NOMO-1 treated with dmso at 0.1 percent for 144 hours (cell line): ENCODE measurements around the gene PIK3CD.
"Not testable (repeated sequence)": the region's sequence is repeated elsewhere in the genome, so short reads cannot be mapped to it uniquely, and the experiment has no call there.

ENCODE experiments used
- DNase-seq: peaks from one replicate; lab custom pipeline; 2025; ENCODE audit not compliant: unreplicated experiment; lab: John Stamatoyannopoulos, UW

Gene PIK3CD

GRCh38 chr1:9618909-9619679, 32.4 kb upstream of the PIK3CD start:
- no peak for DNase-seq

DNA sequence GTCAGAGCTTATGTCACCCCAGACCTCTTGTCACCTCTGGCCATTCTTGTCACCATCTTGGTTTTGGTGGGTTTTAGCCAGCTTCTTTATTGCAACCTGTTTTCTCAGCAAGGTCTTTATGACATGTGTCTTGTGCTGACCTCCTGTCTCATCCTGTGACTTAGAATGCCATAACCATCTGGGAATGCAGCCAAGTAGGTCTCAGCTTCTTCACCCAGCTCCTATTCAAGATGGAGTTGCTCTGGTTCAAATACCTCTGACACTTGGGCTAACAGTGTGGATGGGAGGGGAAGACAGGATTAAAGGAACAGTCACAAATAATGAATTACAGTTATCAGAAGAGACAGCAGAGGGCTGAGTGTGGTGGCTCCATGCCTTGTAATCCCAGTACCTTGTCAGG, 30.5 kb upstream of the PIK3CD start:
- no peak for DNase-seq

GRCh38 chr1:9624081-9624480, 27.4 kb upstream of the PIK3CD start:
- no peak for DNase-seq

DNA sequence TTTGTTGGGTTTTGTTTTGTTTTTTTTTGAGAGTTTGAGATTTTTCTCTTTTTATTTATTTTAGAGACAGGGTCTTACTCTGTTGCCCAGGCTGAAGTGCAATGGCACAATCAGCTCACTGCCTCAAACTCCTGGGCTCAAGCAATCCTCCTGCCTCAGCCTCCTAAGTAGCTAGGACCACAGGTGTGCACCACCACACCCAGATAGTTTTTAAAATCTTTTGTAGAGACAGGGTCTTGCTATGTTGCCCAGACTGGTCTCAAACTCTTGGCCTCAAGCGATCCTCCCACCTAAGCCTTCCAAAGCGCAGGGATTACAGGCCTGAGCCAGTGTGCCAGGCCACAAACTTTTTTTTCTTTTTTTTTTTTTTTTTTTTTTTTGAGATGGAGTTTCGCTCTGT, 26.5 kb upstream of the PIK3CD start:
- not testable (repeated sequence) for DNase-seq

DNA sequence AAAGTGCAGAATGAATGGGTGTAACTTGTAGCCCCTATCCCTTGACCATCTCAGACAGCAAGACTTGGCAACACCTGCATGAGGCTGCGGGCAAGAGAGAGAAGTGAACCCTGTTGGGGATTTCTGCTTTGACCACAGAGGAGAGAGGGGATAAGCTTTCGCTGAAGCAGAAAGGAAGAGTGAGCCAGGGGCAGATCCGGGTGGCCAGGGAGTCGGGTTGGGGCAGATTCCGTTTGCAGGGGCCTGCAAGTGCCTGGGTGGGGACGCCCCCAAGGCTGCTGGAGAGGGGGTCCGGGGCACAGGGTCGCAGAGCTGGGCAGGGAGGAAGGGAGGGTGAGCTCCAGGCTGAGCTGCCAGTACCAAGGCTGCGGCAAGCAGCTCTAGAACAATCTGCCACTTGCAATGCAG, 25.3 kb upstream of the PIK3CD start:
- DNase-seq: no peak

DNA sequence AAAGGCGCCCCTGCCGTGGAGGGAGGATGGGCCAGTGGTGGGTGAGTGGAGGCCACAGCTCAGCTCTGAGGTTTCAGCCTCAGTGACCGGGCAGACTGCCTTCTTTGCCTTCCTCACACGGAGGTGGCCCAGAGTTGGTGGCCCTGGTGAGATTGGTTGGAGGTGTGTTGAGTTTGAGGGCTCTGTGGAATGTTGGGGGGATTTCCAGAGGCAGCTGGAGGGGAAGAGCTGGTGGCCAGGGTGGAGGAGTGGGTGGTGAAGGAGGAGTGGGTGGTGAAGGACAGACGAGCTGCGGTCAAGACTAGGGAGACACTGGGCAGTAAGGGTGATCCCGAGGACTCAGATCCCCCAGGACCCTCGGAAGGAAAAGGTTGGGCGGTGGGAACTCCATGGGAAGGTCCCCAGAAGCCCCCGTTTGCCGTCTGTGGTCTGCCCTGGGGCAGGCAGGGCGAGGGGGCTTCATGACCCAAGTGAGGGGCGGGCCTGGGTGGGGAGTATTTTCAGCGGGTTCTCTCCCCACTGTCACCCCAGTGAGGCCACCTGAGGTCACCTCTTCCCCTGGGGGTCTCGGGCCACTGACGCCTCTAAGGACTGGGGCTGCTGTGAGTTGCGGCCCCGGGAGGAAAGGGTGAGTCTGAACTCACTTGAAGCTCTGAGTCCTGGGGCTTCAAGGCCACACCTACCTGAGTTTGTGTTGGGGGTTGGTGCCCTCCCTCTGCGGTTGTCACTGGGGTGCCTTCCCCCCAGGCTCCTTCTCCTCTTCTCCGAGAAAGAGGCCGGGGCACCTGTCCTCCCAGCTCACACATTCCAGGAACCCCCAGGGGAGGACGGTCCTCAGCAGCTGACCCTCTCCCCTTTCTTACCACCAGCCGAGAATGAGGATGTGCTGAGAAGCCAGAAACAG, 22.7 kb upstream of the PIK3CD start:
- no peak for DNase-seq

- peak; percentile 93 for DNase-seq
Observed at GRCh38 chr1:9629445-9630201, 21.9 kb upstream of the PIK3CD start.

GRCh38 chr1:9630331-9631111, 21.0 kb upstream of the PIK3CD start:
- DNase-seq: no peak

DNA sequence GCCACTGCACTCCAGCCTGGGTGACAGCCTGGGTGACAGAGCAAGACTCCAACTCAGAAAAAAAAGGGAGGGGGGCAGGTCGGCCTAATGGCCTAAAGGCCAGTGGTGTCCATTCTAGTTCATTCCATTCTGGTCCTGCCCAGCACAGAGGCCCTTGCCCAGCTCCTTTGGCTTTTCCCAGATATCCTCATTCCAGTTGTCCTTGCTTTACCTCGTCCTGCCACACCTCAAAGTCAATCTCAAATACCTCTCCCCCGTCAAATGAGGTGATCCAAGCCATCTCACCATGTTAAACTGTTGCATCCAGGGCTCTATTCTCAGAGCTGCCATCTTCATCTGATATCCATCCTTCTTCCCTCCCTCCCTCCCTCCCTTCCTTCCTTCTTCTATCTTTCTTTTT, 19.9 kb upstream of the PIK3CD start:
- no peak for DNase-seq

- no peak for DNase-seq
Observed at GRCh38 chr1:9633493-9633892, 18.0 kb upstream of the PIK3CD start.

GRCh38 chr1:9634582-9634981, 16.9 kb upstream of the PIK3CD start:
- no peak for DNase-seq

DNA sequence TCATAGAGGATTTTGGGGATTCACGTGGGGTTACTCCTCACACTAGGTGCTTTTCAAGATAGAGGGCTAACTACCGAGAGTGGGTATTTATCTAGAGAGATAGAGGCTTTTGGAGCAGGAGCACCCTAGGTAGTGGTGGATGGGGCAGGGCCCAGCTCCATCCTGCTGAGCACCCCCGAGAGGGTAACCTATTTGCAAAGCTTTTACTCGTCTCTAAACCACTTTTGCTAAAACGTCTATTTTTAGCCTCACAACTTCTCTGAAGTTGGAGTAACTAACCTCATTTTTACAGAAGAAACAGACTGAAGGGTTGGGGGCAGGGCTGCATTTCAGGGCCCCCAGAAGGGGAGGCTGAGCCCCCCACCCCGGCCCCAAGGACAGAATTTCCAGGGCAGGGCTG, 12.3 kb upstream of the PIK3CD start:
- DNase-seq: no peak

DNA sequence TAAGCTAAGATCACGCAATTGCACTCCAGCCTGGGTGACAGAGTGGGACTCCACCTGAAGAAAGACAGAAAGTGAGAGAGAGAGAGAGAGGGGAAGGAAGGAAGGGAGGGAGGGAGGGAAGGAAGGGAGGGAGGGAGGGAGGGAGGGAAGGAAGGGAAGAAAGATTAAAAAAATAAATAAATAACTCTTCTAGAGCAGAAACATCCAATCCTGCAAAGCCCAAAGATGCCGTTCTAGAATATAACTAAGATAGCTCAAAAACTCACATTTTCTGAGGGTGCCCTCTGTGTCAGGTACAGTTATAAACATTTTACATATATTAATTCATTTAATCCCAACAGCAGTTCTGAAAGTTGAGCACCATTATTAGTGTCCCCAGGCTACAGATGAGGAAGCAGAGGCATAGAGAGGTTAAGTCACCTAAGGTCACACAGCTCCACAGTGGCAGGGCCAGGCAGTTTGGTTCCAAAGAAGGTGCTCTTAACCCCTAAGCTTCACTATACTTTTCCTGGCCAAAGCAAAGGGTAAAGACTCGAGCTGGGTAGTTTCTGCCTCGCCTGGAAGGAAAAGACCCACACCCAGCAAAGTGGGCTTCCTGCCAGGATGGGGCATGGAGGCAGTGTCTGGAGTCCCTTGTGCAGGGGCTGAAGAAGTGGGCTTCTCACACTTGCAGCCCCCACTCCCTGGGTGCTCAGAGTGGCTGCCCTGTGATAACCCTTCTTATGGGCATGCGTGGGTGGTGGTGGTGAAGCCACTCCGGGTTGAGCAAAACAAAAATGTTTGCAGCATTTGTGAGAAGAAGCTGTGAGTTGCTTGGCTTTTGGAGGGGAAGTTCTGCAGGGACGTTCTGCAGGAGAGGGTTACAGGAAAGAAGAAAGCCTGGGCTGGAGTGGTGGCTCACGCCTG, 7.9 kb upstream of the PIK3CD start:
- DNase-seq: no peak

GRCh38 chr1:9646037-9646436, 5.5 kb upstream of the PIK3CD start:
- no peak for DNase-seq

DNA sequence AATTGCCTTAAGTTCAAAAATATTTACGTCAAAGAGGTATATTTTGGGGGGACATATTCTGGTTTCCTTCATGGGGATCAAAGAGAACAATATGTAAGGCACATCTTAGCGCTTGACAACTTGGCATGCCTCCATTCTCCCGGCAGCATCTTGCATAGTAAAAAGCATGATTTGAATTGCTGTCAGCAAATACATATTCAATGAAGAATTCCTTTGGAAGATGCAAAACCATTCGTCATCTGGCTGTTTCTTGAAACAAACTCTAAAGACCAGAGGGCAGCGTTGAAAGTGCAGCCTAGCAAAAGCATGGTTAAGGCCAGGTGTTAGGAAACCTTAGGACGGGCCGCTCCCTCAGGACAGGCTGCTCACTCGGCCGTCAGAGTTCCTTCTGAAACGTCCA, 3.4 kb upstream of the PIK3CD start:
- DNase-seq: no peak

- DNase-seq: no peak
Observed at GRCh38 chr1:9649769-9650168, 1.8 kb upstream of the PIK3CD start.

DNA sequence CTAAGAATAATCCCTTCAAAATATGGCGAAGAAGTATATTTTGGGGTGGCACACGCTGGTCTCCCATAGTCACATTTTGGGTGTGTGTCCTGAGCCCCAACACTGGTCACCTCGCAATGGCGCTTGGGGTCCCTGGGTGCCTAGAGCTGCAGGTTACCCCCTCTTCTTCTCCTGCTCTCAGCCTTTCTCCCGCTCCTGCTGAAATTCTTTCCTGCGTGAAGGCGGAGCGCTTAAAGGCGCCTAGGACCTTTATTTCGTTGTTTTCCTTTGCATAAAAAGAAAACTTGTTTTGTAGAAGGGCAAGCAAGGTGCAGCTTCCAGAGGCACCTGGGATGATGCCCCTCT, 339 bp upstream of the PIK3CD start:
- DNase-seq: no peak

DNA sequence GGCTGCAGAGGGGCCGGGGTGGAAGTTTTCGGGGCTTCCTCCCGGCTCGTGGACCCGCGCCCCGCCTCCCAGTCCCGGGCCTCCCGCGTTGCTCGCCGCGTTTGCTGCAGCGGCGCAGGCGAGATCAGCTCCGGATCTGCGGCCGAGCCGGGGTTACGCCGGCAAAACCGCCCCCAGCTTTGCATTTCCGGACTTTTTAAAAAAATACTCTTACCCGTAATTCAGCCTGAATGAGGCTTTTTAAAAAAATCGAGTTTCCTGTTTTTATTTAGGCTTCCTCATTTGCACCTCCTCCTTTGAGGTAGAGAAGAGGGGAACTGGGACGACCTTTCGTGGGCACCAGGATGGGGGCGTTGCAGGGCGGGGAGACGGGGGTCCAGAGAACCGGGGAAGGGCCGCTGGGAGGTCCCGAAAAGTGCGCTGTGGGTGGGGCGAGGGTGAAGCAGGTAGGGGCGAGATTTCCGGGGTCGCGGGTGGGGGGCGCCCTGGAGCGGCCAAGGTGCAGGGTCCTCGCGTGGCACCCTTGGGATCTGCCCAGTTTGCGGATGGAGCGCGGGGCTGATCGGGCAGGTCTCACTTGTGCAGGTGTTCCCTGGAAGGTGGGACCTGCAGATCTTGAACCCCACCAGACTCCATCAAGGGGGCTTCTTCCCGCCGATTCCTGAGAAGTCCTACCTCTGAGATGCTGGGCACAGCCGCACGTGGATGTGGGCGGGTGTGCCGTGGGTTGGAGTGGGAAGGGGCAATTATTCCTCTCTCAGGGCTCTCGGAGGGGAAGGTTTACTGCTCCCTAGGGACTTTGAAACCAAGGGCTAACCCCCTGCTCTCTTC, 1.1 kb downstream of the PIK3CD start:
- peak; percentile 79 for DNase-seq

DNA sequence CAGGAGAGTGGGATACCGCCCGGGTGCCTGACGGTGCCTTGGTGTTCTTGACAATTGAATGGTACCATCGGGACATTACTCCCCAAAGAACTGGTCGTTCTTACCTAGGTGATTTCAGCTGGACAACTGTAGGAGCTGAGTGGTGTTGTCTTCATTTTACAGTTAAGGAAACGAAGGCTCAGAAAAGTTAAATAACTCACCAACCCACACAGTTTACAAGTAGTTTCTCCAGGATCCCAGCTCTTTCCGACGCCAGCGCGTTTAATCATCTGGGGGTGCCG, 1.6 kb downstream of the PIK3CD start:
- DNase-seq: no peak
